G401 (cell line): ENCODE data around the gene SLC7A6OS. TPM values are rescaled to one million over a fixed set of nuclear protein-coding genes. Genes with fewer than 3 reads are reported as not detected.
A peak's percentile ranks its signal among the peaks of the same experiment; 100 is the strongest.

Experiments used
- DNase-seq: peaks from one replicate; pipeline ENCODE4 v3.0.0-alpha.2; 2015; ENCODE audit warnings: low spot score
- in situ Hi-C: cut with HindIII; loops from 2 replicates; pipeline ENCODE4 v1.10.0; 2016; ENCODE audit warnings: low sequenced_read_pairs, mixed read lengths
- total RNA-seq: library from RNA; depleted of rRNA; stranded (reverse); fragments of >200 nt; shearing (Covaris generic); gene quantifications from 2 replicates; pipeline ENCODE4 v1.2.3, GENCODE V29; 2014

SLC7A6OS gene
- total RNA-seq, 1 experiment from 2014 or later, result 16.7 TPM

DNA sequence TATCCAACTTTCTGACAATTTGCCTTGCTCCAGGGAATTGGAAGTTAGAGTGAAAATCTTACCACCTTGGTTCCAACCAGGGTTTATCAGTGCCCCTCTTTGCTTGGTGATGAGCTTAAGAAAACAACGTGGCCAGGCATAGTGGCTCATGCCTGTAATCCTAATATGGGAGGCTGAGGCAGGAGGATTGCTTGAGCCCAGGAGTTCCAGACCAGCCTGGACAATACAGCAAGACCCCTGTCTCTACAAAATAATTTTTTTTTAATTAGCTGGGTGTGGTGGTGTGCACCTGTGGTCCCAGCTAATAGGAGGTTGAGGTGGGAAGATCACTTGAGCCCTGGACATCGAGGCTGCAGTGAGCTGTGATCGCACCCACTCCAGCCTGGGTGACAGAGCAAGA, 25.1 kb downstream of the SLC7A6OS start:
- DNase-seq, result no peak
- in situ Hi-C loops, result no loop called here

DNA sequence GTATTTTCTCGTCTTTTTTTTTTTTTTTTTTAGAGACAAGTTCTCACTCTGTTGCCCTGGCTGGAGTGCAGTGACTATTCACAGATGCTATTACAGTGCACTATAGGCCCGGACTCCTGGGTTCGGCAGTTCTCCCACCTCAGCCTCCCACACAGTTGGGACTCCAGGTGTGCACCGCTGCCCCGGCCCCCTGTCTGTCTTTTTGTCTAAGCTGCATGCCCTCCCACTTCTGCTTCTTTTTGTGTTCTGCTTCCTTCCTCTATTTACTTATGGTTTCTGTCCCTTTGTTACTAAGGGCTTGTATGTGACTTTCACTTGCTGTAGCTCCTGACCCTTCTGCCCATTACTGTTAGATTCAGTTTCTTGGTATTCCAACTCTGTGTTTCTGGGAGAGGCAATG, 25.9 kb downstream of the SLC7A6OS start:
- in situ Hi-C loops, result no loop called here

DNA sequence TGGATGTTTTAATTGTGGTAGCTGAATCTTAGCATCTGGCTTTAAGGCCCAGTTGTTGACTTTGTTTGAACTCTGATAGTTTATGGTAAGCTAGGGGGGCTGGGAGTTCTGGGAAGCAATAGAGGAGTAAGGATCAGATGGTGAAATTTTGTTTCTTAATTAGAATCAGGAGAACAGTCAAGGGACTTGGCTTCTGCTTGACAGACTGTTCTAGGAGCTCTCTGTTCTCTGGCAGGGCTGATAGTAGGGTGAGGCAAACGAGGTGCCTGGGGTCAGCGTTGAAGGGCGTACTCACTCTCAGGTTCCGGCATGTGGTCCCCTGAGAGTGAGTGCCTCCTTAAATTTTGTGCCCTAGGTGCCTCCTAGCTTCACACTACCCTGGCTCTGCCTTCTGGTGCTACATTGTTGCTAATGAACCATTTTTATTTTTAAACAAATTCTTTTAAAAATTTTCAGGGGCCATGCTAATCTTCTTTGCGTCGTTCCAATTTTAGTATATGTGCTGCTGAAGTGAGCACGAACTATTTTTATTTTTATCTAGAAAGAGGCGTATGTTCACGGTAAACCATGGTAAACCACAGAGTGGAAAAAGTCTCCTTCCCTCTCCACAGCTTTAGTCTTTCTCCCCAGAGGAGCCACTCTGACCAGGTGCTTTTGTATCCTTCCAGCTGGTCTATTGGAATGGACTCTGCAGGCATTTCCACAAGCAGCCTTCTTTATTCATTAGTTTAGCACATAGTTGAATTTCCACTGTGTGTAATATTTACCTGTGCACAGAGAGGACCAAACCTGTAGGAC, 26.7 kb downstream of the SLC7A6OS start:
- in situ Hi-C loops, result no loop called here
- DNase-seq, result no peak

More for the DNA sequence above, 25.9 kb downstream of the SLC7A6OS start:
- no peak for DNase-seq

DNA sequence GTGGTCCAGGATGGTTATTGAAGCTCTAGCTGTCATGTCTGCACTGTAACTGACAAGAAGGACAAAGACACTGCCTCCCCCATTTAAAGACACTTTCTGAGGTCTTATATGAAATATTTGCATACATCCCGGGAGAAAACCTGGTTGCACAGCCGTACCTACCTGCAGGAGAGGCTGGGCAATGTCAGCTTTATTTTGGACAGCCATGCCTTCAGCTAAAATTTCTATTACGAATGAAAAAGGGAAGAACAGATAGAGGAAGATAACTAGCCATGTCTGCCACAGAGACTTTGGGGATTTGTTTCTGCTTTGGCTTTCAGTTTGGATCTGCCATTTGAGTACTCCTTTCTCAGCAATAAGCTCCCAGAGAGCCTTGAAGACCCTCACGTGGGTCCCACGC, 27.4 kb downstream of the SLC7A6OS start:
- in situ Hi-C loops, result no loop called here
- DNase-seq, result no peak

DNA sequence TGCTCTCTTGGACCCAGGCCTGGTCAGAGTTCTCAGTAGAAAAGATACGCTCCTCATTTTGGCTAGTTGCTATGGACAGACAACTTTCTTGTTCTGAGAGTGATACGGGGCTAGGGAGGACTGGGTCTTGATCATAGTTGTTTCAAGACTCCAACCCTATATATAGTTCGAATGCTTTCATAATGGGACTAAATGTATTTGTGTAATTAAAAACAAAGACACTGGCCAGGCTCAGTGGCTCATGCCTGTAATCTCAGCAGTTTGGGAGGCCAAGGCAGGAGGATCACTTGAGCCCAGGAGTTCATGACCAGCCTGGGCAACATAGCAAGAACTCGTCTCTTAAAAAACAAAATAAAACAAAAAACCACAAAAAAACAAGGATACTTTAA, 28.7 kb downstream of the SLC7A6OS start:
- no peak for DNase-seq
- in situ Hi-C loops, result no loop called here

DNA sequence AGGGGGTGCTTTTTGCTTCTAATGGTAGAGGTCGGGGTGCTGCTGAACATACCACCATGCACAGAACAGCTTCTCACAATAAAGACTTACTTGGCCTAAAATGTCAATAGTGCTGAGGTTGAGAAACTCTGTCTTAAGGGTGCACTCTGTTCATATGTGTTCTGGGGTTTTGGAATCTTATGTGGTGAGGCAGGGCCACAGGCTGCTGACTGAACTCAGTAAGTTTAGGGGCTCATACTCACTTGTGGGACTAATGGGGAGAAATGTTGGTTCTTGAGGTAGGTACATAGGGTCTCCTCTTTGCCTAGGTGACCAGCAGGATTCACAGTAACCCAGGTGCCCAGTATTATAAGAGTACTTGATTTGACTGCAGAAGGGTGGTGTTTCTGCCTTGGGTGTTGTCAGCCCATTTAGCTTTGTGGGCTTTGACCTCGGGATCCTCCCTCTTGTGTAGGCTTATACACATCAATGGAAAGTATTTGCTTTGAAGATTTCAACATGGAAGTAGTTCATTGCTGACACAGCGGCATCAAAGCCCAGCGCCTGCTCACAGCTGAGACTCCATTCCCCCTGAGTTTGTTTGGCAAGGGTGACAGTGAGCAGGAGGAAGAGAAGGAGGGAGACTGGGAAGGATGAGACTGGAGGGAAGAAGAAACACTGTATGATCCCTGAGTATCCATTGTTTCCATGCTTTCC, 29.2 kb downstream of the SLC7A6OS start:
- in situ Hi-C loops, result no loop called here
- DNase-seq, result no peak

DNA sequence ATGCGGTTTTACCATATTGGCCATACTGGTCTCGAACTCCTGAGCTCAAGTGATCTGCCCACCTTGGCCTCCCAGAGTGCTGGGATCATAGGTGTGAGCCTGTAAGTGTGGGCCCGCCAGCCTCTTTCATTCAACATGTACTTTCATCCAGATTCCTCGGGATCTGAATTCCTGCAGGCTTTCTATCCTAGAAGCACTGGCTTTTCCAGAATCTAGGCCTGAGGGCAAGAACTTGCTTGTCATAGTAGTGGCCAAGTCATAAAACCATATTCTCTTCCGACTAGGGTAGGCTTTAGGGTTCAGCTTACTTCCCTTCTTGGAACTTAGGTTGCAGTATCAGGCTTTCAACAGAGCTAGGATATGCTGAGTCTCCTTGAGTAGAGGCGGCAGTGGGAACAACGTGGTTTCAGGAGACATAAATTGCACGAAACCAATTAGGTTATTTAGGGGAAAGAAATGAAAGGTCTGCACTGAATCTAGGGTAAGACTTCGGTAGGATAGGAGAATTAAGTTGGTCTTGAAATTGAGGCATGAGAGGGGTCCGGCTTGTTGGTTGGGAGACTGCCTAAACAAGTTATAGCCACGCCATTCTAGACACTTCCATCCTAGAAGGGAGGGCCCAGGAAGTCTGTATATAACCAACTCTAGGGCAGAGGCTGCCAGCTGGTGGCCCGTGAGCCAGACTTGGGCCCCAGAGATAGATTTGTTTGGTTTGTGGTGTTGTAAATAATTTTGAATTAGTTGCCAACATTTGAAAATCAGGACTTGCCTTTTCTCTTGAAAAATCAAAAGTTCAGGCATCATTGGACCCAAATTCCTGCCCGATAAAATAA, 30.8 kb downstream of the SLC7A6OS start:
- no peak for DNase-seq
- in situ Hi-C loops, result no loop called here

DNA sequence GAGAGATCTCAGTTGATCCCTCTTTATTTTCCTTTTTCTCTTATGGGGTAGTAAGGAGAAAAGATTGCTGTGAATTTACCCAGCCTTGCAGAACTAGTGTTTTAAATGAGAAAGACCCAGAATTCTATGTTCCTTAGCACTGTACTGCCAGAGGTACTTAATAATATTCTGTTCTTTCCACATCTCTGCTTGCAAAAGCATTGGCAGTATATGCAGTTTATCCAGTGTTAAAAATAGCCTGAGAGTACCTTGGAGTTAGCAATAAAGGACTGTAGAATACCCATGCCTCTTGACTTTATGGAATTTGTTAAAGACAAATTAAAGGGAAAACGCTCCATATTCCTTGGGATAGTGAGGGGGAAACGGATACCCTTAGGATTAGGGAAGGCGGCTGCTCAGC, 34.5 kb downstream of the SLC7A6OS start:
- DNase-seq, result no peak
- in situ Hi-C loops, result no loop called here

DNA sequence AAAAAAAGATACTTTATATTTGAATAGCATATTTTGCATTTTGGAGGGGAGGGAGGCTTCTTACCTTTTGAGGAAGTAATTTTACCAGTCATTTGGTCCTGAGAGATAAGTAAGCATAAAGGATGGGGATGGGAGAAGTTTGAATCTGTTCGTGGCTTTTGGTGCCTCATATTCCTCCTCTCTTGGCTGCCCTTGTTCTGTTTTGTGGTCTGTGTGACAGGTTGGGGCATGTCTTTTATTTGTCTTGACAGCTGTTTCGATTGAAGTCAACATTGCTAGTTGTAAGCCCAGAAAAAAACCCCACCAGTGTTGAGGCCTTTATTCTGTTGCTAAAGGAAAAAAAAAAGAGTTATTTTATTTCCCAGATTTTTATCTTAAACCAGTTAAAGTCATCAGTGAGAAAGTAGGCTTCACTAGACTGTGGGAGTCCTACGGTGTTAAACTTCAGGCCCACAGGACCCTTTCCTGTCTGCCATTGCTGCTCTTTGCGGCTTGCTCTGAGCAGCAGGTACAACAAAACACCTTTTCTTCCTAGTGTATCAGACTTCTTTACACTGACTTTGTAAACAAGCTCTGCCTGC, 35.0 kb downstream of the SLC7A6OS start:
- in situ Hi-C loops, result no loop called here
- DNase-seq, result no peak

DNA sequence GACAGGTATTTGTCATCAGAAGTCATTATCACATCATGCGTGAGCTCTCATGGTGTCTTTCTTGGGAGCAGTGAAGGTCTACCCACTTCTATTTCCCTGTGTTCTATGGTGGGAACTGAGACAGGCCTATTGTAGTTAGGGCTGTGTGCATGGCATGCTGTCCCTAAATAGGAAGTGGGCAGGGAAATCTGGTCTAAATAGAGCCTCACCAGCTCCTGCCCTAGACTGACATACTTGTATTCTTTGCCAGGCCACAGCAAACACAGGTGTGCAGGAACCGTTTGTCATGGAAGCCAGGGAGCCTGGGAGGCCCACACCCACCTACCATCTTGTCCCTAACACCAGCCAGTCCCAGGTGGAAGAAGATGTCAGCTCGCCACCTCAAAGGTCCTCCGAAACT, 36.3 kb downstream of the SLC7A6OS start:
- DNase-seq, result no peak
- in situ Hi-C loops, result no loop called here

DNA sequence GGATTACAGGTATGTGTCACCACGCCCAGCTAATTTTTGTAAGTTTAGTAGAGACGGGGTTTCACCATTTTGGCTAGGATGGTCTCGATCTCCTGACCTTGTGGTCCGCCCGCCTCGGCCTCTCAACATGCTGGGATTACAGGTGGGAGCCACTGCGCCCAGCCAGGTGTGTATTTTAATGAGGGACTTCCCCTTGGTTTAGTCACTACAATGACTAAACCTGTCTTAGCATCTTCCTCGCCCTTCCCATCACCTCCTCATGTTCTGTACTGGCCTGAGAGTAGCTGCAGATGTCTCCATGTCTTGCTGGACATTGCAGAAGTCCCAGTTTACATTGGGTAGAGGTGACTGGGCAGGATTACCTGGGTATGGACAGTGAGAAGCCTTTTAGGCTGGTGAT, 36.9 kb downstream of the SLC7A6OS start:
- in situ Hi-C loops, result no loop called here
- no peak for DNase-seq

DNA sequence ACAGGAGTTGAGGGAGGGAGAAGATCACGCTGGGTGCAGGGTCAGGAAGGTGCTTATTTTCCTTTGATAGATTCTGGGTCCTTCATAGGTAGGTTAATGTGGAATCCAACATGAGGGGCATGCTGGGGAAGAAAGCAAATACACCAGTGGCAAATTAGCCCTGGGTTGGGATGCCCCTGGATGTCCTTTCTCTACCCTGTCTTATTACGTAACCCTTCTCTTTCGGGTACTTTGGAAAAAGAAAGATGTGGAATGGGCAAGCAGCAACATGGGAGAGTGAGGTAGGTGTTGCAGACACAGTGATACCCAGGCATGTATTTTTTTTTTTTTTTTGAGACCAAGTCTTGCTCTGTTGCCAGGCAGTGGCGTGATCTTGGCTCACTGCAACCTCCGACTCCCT, 37.3 kb downstream of the SLC7A6OS start:
- DNase-seq, result no peak
- in situ Hi-C loops, result no loop called here

DNA sequence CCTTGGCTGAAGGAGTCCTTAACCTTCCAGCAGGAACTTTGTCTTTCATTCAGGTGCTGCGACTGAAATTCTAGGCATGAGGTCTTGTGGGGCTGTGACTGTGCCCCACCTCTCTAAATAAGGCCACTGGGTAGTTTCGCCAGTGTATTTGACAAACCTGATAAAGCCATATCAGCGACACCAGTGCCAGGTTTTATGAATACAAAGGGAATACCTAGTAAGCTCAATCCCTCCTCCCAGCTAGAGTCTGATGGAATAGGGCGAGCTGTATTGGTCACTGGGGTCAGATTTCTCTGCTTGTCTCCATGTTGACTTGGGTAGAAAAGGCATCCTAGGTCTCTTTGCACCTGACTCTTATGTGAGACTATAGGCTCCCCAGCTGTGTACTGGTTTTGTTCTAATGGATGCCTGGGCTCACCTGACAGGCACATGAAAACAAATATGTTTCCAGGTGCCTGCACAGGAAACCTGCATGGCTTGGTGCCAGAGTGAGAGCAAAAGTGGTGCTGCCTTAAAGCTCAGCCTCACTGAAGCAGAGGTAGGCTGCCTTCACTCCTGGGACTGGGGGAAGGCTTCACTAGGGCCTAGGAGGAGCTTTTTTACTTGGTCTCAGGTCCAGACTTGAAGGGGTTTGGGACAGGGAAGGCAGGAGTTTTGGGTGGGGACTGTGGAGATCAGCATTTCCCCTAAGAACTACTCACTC, 38.1 kb downstream of the SLC7A6OS start:
- in situ Hi-C loops, result no loop called here
- no peak for DNase-seq

DNA sequence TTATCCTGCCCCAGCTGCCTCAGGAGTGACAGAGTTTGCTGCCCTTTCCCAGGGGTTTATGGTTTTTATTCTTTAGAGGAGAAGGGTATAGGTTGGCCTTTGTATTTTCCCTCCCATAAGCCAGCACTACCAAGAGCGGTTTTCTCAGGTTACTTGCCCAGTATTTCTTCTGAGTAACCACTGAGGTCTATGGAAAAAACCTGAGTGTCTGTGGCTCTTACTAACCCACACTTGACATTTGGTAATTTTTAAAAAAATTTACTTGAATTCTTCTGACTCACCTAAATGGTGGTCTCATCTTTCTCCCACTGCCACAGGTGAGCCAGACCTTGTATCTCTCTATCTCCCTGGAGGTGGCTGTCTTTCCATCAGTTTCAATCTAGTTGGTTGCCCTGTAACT, 40.4 kb downstream of the SLC7A6OS start:
- in situ Hi-C loops, result no loop called here
- no peak for DNase-seq

DNA sequence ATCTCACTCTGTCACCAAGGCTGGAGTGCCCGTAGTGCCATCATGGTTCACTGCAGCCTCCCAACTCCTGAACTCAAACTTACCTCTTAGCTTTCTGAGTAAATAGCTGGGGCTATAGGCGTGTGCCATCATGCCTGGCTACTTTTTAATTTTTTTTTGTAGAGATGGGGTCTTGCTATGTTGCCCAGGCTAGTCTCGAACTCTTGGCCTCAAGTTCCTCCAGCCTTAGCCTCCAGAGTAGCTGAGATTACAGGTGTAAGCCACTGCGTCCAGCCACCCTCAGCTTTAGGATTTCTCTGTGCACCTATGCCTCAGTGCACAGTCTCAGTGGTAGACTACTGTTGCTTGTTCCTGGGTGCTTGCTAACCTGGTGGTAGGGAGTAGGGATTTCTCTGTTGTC, 41.0 kb downstream of the SLC7A6OS start:
- in situ Hi-C loops, result no loop called here
- DNase-seq, result no peak

DNA sequence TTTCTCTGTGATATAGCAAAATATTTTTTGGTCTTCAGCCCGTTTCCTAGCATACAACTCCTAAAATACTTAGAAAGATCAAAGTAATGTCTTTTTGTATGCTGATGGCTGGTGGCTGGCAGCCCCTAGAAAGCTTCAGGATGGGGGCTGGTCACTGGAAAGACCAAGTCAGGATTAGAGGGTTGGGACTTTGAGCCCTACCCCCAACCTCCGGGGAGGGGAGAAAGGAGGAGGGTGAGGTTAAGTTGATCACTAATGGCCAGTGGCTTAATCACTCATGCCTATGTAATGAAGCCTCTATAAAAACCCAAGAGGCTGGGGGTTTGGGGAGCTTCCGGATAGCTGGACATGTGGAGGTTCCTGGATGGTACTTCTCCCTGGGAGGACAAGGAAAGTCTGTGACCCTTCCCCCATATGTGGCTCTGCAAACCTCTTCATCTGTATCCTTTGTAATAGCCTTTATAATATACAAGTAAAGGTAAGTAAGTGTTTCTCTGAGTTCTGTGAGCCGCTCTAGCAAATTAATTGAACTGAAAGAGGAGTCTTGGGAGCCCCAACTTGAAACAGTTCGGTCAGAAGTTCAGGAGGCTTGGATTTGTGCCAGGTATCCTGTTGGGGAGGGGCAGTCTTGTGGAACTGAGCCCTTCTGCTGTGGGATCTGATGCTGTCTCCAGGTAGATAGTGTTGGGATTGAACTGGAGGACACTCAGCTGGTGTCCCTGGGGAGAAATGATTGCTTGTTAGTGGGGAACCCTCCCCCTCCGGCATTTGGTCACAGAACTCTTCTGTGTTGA, 42.9 kb downstream of the SLC7A6OS start:
- DNase-seq, result no peak
- in situ Hi-C loops, result no loop called here

DNA sequence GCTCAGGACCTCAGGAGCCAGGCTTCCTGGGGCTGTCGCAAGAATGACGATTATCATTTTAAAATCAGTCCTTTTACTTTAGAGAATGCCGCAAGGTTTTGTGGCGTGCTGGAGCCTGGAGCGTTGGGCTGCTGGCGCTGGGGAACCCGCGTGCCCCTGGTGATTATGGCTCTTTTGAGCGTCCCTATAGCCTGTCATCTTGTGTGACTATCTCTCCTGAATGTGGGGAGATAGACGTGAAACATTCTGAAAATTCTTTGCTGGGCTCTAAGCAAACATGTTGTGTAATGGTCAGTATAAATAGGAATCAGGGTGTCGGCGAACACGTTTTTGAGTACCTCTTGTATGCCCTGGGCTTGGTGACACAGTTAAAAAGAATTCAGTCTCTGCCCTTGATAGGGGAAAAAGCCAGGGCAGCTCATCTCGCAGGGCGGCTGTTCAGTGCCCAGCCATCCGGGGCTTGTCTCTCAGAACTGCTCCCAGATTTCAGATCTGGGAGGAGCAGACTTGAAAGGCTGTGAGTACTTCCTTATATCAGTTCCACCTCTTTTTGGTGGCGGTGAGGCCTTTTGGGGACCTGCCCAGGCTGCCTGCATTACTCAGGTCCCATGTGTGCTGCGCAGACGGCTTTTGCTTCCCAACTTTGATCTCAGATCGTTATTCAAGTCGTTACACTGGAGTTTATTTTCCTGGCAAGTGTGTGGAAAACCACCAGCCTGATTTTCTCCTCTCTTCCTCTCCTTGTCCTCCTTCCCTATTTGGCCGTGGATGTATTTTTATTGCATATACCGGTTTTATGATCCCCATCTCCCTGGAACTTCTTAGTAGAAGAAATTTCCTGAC, 45.4 kb downstream of the SLC7A6OS start:
- DNase-seq, result peak; percentile 67
- in situ Hi-C loops, result no loop called here
